DND-41 (cell line): ENCODE data around the gene RCAN2.

Source experiments
- EZH2 ChIP-seq: IDR thresholded peaks from 3 replicates; pipeline ENCODE4 v1.6.1; 2012; ENCODE audit warnings: borderline replicate concordance, low read depth, mild to moderate bottlenecking, moderate library complexity, low read length, inconsistent platforms; ENCODE audit not compliant: severe bottlenecking
- TF ChIP-seq, protein P1 (sequence below): IDR thresholded peaks from 2 replicates; pipeline ENCODE4 v1.5.1; 2012; ENCODE audit warnings: borderline replicate concordance, low read length, moderate library complexity, mild to moderate bottlenecking; ENCODE audit not compliant: poor library complexity, severe bottlenecking; ENCODE audit errors: extremely low read depth

- TF ChIP-seq, protein P1, sequence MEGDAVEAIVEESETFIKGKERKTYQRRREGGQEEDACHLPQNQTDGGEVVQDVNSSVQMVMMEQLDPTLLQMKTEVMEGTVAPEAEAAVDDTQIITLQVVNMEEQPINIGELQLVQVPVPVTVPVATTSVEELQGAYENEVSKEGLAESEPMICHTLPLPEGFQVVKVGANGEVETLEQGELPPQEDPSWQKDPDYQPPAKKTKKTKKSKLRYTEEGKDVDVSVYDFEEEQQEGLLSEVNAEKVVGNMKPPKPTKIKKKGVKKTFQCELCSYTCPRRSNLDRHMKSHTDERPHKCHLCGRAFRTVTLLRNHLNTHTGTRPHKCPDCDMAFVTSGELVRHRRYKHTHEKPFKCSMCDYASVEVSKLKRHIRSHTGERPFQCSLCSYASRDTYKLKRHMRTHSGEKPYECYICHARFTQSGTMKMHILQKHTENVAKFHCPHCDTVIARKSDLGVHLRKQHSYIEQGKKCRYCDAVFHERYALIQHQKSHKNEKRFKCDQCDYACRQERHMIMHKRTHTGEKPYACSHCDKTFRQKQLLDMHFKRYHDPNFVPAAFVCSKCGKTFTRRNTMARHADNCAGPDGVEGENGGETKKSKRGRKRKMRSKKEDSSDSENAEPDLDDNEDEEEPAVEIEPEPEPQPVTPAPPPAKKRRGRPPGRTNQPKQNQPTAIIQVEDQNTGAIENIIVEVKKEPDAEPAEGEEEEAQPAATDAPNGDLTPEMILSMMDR: no peak
- no peak for TF ChIP-seq EZH2
Observed at GRCh38 chr6:46299253-46299652, 192.0 kb downstream of the RCAN2 start.
